ENCODE data around the gene MOSPD3.

Gene MOSPD3

DNA sequence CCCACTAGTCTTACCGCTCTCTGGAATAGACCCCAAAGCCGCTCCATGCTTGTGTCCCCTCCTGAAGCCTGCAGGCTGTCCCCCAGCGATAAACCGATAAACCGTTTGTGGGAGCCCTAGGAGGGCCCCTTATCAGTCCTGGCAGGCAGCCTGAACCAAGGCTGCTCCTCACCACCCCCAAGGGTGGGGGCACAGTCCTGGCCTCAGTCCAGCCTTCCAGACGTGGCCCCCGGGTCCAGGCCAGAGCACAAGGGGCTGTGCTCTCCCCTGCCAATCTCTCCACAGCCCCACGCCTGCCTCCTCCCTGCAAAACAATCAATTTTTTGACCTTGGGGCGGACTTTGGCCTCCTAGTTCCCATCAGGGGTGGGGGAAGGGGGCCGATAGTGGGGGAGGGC is 29.1 kb downstream of the MOSPD3 start, which contains the start of gene TFR2:
Gene TFR2 (minus strand): TSS at position 90 of the 397 bp plus-strand sequence. CDS start 43 bp downstream, at position 47.
- H3K9me3 ChIP-seq (replicated peaks in 1 of 2; ENCODE audit: control insufficient read depth in 2 of 2, insufficient read depth in 1 of 2, low read depth in 1 of 2, low read length in 2 of 2): no peaks in the 10 kb centered on the region
- peak within 1 kb of the TSS; percentile 89 for H3K23ac ChIP-seq (ENCODE audit: low read depth, low read length, poor library complexity)
- H3K4ac ChIP-seq (ENCODE audit: low read length): no peak within 1 kb of the TSS
- peak within 1 kb of the TSS; percentile 47 for H2BK120ac ChIP-seq (ENCODE audit: low read depth, low read length)
- peak within 1 kb of the TSS; percentile 10 for H2BK12ac ChIP-seq (ENCODE audit: low read length)
- peak within 1 kb of the TSS; percentile 78 for H2BK5ac ChIP-seq (ENCODE audit: low read length)
- H3K9ac ChIP-seq (ENCODE audit: low read depth, low read length, poor library complexity): no peak within 1 kb of the TSS
- no peak within 1 kb of the TSS for H3K4me2 ChIP-seq (ENCODE audit: insufficient read depth, low read length, poor library complexity, severe bottlenecking)
- H4K8ac ChIP-seq (ENCODE audit: low read depth, low read length): peak within 1 kb of the TSS; percentile 17
- H3K36me3 ChIP-seq (replicated peaks in 1 of 2; ENCODE audit: control insufficient read depth in 2 of 2, insufficient read depth in 2 of 2, low read length in 2 of 2): no peaks in the 10 kb centered on the region
- no peaks in the 10 kb centered on the region for H3K79me1 ChIP-seq (ENCODE audit: low read depth, low read length)
- no peak within 1 kb of the TSS for H4K91ac ChIP-seq (ENCODE audit: low read depth, low read length, poor library complexity)
- H3K14ac ChIP-seq (ENCODE audit: low read length): peak within 1 kb of the TSS; percentile 38
- peak within 1 kb of the TSS; percentile 53 for H2AFZ ChIP-seq (ENCODE audit: low read length)
- H3K4me3 ChIP-seq (ENCODE audit: low read length in 2 of 2): peak within 1 kb of the TSS in 1 of 2 donors; percentile 54
- H3K27ac ChIP-seq (replicated peaks; ENCODE audit: low read length): no peak within 1 kb of the TSS
- no CpG with 5 or more reads among the region's 10 CpGs for WGBS, 2 donors (ENCODE audit: extremely low coverage in 2 of 2, insufficient read length in 2 of 2, insufficient replicate concordance in 1 of 2)
- peak within 1 kb of the TSS; percentile 81 for H2AK5ac ChIP-seq (ENCODE audit: low read depth, low read length)
- peak within 1 kb of the TSS; percentile 71 for H3K18ac ChIP-seq (ENCODE audit: low read length)
- DNase-seq (ENCODE audit: low spot score): no peak
- peaks cover 0 to 2% of the 10 kb centered on the region in 2 donors for H3K4me1 ChIP-seq (ENCODE audit: control insufficient read depth in 2 of 2, insufficient read depth in 1 of 2, low read depth in 1 of 2, low read length in 2 of 2)
- H2BK15ac ChIP-seq (ENCODE audit: low read length): peak within 1 kb of the TSS; percentile 24
- H3K27me3 ChIP-seq (ENCODE audit: control insufficient read depth in 3 of 3, insufficient read depth in 3 of 3, low read depth in 1 of 3, low read length in 3 of 3): peaks cover 0 to 11% (median 0%) of the 10 kb centered on the region in 3 experiments

DNA sequence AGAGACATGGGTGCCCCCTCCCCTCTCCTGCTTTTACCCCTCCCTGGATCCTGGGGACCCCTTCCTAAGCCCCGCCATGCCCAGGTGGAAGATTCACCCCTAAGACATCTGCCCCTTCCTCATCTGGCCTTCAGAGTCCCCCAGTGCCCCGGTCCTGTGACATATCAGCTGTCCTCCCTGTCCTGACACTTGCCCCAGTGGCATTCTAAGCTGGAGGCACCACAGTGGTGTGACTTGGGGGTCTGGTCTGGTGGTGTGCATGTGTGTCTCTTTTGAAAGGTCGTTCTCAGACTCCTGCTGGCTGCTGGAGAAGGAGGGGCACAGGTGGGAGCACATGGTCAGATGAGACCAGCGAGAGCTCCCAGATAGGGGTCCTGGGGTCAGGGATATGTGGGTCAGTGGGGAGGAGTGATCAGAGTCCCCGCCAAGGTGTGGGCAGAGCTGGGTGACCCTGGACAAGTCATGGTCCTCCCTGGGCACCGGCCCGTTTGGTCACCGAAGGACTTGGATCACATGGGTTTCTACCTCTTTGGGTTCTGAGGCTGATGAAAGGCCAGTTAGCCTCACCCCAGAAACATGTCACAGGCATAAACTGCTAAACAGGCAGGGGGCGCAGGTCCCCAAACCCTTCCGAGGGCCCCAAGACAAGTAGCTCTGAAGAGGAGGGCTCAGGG is 29.7 kb downstream of the MOSPD3 start:
- Histone ChIP-seq H3K36me3 (replicated peaks in 1 of 2; ENCODE audit: control insufficient read depth in 2 of 2, insufficient read depth in 2 of 2, low read length in 2 of 2) (no peaks in the 10 kb centered on the region), H3K9me3 (replicated peaks in 1 of 2; ENCODE audit: control insufficient read depth in 2 of 2, insufficient read depth in 1 of 2, low read depth in 1 of 2, low read length in 2 of 2) (no peaks in the 10 kb centered on the region), H2AK5ac (ENCODE audit: low read depth, low read length) (peak overlapping the region; percentile 47), H2AFZ (ENCODE audit: low read length) (no peak overlapping the region), H3K27me3 (ENCODE audit: control insufficient read depth in 3 of 3, insufficient read depth in 3 of 3, low read depth in 1 of 3, low read length in 3 of 3) (peaks cover 0 to 15% (median 0%) of the 10 kb centered on the region in 3 experiments), H2BK12ac (ENCODE audit: low read length) (peak overlapping the region; percentile 10), H3K4me3 (ENCODE audit: low read length in 2 of 2) (no peak overlapping the region), H3K23ac (ENCODE audit: low read depth, low read length, poor library complexity) (peak overlapping the region; percentile 89), H3K14ac (ENCODE audit: low read length) (no peak overlapping the region), H3K4ac (ENCODE audit: low read length) (no peak overlapping the region), H3K4me2 (ENCODE audit: insufficient read depth, low read length, poor library complexity, severe bottlenecking) (no peak overlapping the region), H3K27ac (replicated peaks; ENCODE audit: low read length) (no peak overlapping the region), H3K18ac (ENCODE audit: low read length) (peak overlapping the region; percentile 71), H4K91ac (ENCODE audit: low read depth, low read length, poor library complexity) (no peak overlapping the region), H3K9ac (ENCODE audit: low read depth, low read length, poor library complexity) (no peak overlapping the region), H3K79me1 (ENCODE audit: low read depth, low read length) (no peaks in the 10 kb centered on the region), H3K4me1 (ENCODE audit: control insufficient read depth in 2 of 2, insufficient read depth in 1 of 2, low read depth in 1 of 2, low read length in 2 of 2) (peaks cover 0 to 2% of the 10 kb centered on the region in 2 donors), H2BK5ac (ENCODE audit: low read length) (peak overlapping the region; percentile 66), H2BK120ac (ENCODE audit: low read depth, low read length) (no peak overlapping the region), H4K8ac (ENCODE audit: low read depth, low read length) (no peak overlapping the region), H2BK15ac (ENCODE audit: low read length) (peak overlapping the region; percentile 24)
- WGBS, 2 donors (ENCODE audit: extremely low coverage in 2 of 2, insufficient read length in 2 of 2, insufficient replicate concordance in 1 of 2): no CpG with 5 or more reads among the region's 10 CpGs
- no peak for DNase-seq (ENCODE audit: low spot score)

DNA sequence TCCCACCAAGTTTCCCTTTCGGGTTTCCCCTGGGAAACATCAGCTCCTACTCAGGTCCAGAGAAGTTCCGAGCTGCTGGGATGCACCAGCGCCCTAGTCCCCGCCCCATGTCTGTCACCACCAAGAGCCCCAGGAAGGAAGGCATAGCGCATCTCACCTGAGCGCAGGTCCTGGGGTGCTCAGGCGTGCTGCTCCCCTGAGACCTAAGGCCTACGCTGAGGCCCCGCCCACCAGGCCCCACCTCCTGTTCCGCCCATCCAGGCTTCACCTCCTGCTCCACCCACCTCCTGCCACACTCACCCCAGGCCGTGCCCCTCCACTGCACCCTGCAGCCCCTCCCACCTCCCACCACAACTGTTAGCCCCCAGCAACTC is 30.2 kb downstream of the MOSPD3 start:
- Histone ChIP-seq H3K79me1 (ENCODE audit: low read depth, low read length) (no peaks in the 10 kb centered on the region), H2BK12ac (ENCODE audit: low read length) (no peak overlapping the region), H3K27me3 (ENCODE audit: control insufficient read depth in 3 of 3, insufficient read depth in 3 of 3, low read depth in 1 of 3, low read length in 3 of 3) (peaks cover 0 to 17% (median 0%) of the 10 kb centered on the region in 3 experiments), H2AFZ (ENCODE audit: low read length) (no peak overlapping the region), H3K23ac (ENCODE audit: low read depth, low read length, poor library complexity) (peak overlapping the region; percentile 43), H3K27ac (replicated peaks; ENCODE audit: low read length) (no peak overlapping the region), H3K36me3 (replicated peaks in 1 of 2; ENCODE audit: control insufficient read depth in 2 of 2, insufficient read depth in 2 of 2, low read length in 2 of 2) (no peaks in the 10 kb centered on the region), H3K4me3 (ENCODE audit: low read length in 2 of 2) (no peak overlapping the region), H3K18ac (ENCODE audit: low read length) (peak overlapping the region; percentile 71), H3K4me2 (ENCODE audit: insufficient read depth, low read length, poor library complexity, severe bottlenecking) (no peak overlapping the region), H3K4ac (ENCODE audit: low read length) (no peak overlapping the region), H4K8ac (ENCODE audit: low read depth, low read length) (no peak overlapping the region), H2AK5ac (ENCODE audit: low read depth, low read length) (peak overlapping the region; percentile 47), H3K9me3 (replicated peaks in 1 of 2; ENCODE audit: control insufficient read depth in 2 of 2, insufficient read depth in 1 of 2, low read depth in 1 of 2, low read length in 2 of 2) (no peaks in the 10 kb centered on the region), H2BK5ac (ENCODE audit: low read length) (no peak overlapping the region), H3K14ac (ENCODE audit: low read length) (peak overlapping the region; percentile 25), H2BK120ac (ENCODE audit: low read depth, low read length) (no peak overlapping the region), H2BK15ac (ENCODE audit: low read length) (peak overlapping the region; percentile 24), H3K4me1 (ENCODE audit: control insufficient read depth in 2 of 2, insufficient read depth in 1 of 2, low read depth in 1 of 2, low read length in 2 of 2) (peaks cover 0 to 4% of the 10 kb centered on the region in 2 donors), H4K91ac (ENCODE audit: low read depth, low read length, poor library complexity) (no peak overlapping the region), H3K9ac (ENCODE audit: low read depth, low read length, poor library complexity) (no peak overlapping the region)
- no peak for DNase-seq (ENCODE audit: low spot score)
- WGBS, 2 donors (ENCODE audit: extremely low coverage in 2 of 2, insufficient read length in 2 of 2, insufficient replicate concordance in 1 of 2): no CpG with 5 or more reads among the region's 11 CpGs

DNA sequence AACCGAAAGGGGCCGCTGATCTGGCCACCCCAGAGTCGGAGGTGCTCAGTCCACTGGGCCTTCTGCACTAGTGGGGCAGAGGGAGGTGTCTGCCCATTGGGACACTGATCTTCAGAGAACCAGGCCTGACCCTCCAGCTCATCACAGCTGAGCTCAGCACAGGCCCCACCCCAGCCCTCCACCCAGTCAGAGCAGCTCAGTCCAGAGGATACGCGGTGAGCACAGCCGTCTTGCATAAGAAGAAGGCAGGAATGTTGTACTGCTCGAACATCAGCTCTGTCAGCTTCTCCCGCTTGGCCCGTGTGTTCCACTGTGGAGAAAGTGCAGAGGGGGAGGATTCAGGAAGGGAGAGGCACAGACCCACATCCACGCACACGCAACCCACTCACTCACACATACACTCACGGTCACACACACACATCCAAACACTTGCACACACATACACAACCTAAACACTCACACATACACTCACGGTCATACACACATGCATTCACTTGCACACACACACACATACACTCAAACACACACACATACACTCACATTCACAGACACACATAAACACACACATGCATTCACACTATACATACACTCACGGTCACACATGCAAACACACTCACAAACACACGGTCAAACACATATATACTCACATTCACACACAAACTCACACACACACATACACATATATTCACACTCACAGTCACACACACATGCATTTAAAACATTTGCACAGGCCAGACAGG is 37.7 kb downstream of the MOSPD3 start:
- Histone ChIP-seq H3K14ac (ENCODE audit: low read length) (peak overlapping the region; percentile 63), H2BK12ac (ENCODE audit: low read length) (no peak overlapping the region), H2BK120ac (ENCODE audit: low read depth, low read length) (no peak overlapping the region), H2BK5ac (ENCODE audit: low read length) (peak overlapping the region; percentile 13), H4K91ac (ENCODE audit: low read depth, low read length, poor library complexity) (no peak overlapping the region), H3K4me1 (ENCODE audit: control insufficient read depth in 2 of 2, insufficient read depth in 1 of 2, low read depth in 1 of 2, low read length in 2 of 2) (peaks cover 0 to 3% of the 10 kb centered on the region in 2 donors), H2BK15ac (ENCODE audit: low read length) (no peak overlapping the region), H3K23ac (ENCODE audit: low read depth, low read length, poor library complexity) (no peak overlapping the region), H3K4me2 (ENCODE audit: insufficient read depth, low read length, poor library complexity, severe bottlenecking) (no peak overlapping the region), H3K4ac (ENCODE audit: low read length) (no peak overlapping the region), H2AK5ac (ENCODE audit: low read depth, low read length) (no peak overlapping the region), H3K18ac (ENCODE audit: low read length) (peak overlapping the region; percentile 48), H3K4me3 (ENCODE audit: low read length in 2 of 2) (peak overlapping the region in 1 of 2 donors; percentile 20), H3K9me3 (replicated peaks in 1 of 2; ENCODE audit: control insufficient read depth in 2 of 2, insufficient read depth in 1 of 2, low read depth in 1 of 2, low read length in 2 of 2) (peaks cover 0 to 2% of the 10 kb centered on the region in 2 donors), H3K27me3 (ENCODE audit: control insufficient read depth in 3 of 3, insufficient read depth in 3 of 3, low read depth in 1 of 3, low read length in 3 of 3) (peaks cover 0 to 31% (median 8%) of the 10 kb centered on the region in 3 experiments), H3K36me3 (replicated peaks in 1 of 2; ENCODE audit: control insufficient read depth in 2 of 2, insufficient read depth in 2 of 2, low read length in 2 of 2) (no peaks in the 10 kb centered on the region), H4K8ac (ENCODE audit: low read depth, low read length) (no peak overlapping the region), H2AFZ (ENCODE audit: low read length) (no peak overlapping the region), H3K79me1 (ENCODE audit: low read depth, low read length) (peaks cover 4% of the 10 kb centered on the region), H3K27ac (replicated peaks; ENCODE audit: low read length) (no peak overlapping the region), H3K9ac (ENCODE audit: low read depth, low read length, poor library complexity) (peak overlapping the region; percentile 50)
- DNase-seq (ENCODE audit: low spot score): no peak
- 100% methylated on average over 3 of the region's 15 CpGs; no CpG with 5 or more reads in 1 of the 2 donors for WGBS, 2 donors (ENCODE audit: extremely low coverage in 2 of 2, insufficient read length in 2 of 2, insufficient replicate concordance in 1 of 2)
